Progenitor cell of endocrine pancreas (in vitro differentiated cells): Measurements from ENCODE around the gene TUBB6. TPM values are rescaled to one million over a fixed set of nuclear protein-coding genes. Genes with fewer than 3 reads are reported as not detected.

Experiments used
- DNase-seq: peaks from one replicate; pipeline ENCODE4 v3.0.0; 2021; ENCODE audit warnings: low spot score; ENCODE audit not compliant: unreplicated experiment
- H3K27ac Mint-ChIP-seq: 2 replicates; pipeline ENCODE4 v1.8.0; 2021; ENCODE audit warnings: mild to moderate bottlenecking, moderate library complexity, mixed read lengths
- H3K27me3 Mint-ChIP-seq: 2 replicates; pipeline ENCODE4 v1.8.0; 2021; ENCODE audit warnings: mixed read lengths
- H3K36me3 Mint-ChIP-seq: 2 replicates; pipeline ENCODE4 v1.8.0; 2022; ENCODE audit warnings: mixed read lengths; ENCODE audit not compliant: insufficient read depth
- H3K4me1 Mint-ChIP-seq: 2 replicates; pipeline ENCODE4 v1.8.0; 2021; ENCODE audit warnings: low read depth, mixed read lengths
- H3K4me3 Mint-ChIP-seq: 2 replicates; pipeline ENCODE4 v1.8.0; 2021; ENCODE audit warnings: low read depth, mild to moderate bottlenecking, moderate library complexity, mixed read lengths
- H3K9me3 Mint-ChIP-seq: 2 replicates; pipeline ENCODE4 v1.8.0; 2021; ENCODE audit warnings: low read depth, mixed read lengths
- total RNA-seq: library from RNA; stranded (reverse); gene quantifications from 2 replicates; pipeline ENCODE4 v1.2.1, GENCODE V29; 2021
- TF ChIP-seq, protein P1 (sequence below): fragments of 200-600 bp; sonication (generic); IDR thresholded peaks from one replicate; pipeline ENCODE4 v1.5.0; 2021; ENCODE audit warnings: antibody characterized with exemption, mild to moderate bottlenecking; ENCODE audit not compliant: unreplicated experiment

The TUBB6 gene
- total RNA-seq, 1 donor from 2014 or later = 7.2 TPM

- TF ChIP-seq, protein P1, sequence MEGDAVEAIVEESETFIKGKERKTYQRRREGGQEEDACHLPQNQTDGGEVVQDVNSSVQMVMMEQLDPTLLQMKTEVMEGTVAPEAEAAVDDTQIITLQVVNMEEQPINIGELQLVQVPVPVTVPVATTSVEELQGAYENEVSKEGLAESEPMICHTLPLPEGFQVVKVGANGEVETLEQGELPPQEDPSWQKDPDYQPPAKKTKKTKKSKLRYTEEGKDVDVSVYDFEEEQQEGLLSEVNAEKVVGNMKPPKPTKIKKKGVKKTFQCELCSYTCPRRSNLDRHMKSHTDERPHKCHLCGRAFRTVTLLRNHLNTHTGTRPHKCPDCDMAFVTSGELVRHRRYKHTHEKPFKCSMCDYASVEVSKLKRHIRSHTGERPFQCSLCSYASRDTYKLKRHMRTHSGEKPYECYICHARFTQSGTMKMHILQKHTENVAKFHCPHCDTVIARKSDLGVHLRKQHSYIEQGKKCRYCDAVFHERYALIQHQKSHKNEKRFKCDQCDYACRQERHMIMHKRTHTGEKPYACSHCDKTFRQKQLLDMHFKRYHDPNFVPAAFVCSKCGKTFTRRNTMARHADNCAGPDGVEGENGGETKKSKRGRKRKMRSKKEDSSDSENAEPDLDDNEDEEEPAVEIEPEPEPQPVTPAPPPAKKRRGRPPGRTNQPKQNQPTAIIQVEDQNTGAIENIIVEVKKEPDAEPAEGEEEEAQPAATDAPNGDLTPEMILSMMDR = no peak
- DNase-seq = no peak
- no peaks in the 10 kb centered on the region for H3K27me3 Mint-ChIP-seq
- H3K36me3 Mint-ChIP-seq = peaks cover 11% of the 10 kb centered on the region
- no peaks in the 10 kb centered on the region for H3K4me1 Mint-ChIP-seq
- H3K27ac Mint-ChIP-seq = no peak overlapping the region
- no peak overlapping the region for H3K4me3 Mint-ChIP-seq
- H3K9me3 Mint-ChIP-seq = no peaks in the 10 kb centered on the region
Measured at GRCh38 chr18:12321333-12321732, 13.3 kb downstream of the TUBB6 start.

- TF ChIP-seq, protein P1 = no peak
- Mint-ChIP-seq H3K27ac (peak overlapping the region; percentile 37), H3K9me3 (no peaks in the 10 kb centered on the region), H3K36me3 (peaks cover 23% of the 10 kb centered on the region), H3K4me3 (no peak overlapping the region), H3K27me3 (no peaks in the 10 kb centered on the region), H3K4me1 (no peaks in the 10 kb centered on the region)
- DNase-seq = no peak
Measured at GRCh38 chr18:12324991-12325725, 17.1 kb downstream of the TUBB6 start.

GRCh38 chr18:12325726-12326245 is 17.7 kb downstream of the TUBB6 start:
- H3K27ac Mint-ChIP-seq = no peak overlapping the region
- no peak overlapping the region for H3K4me3 Mint-ChIP-seq
- no peaks in the 10 kb centered on the region for H3K4me1 Mint-ChIP-seq
- no peaks in the 10 kb centered on the region for H3K27me3 Mint-ChIP-seq
- H3K9me3 Mint-ChIP-seq = no peaks in the 10 kb centered on the region
- peaks cover 23% of the 10 kb centered on the region for H3K36me3 Mint-ChIP-seq
- no peak for DNase-seq
- TF ChIP-seq, protein P1 = no peak

- no peak overlapping the region for H3K27ac Mint-ChIP-seq
- no peaks in the 10 kb centered on the region for H3K9me3 Mint-ChIP-seq
- no peak overlapping the region for H3K4me3 Mint-ChIP-seq
- no peaks in the 10 kb centered on the region for H3K27me3 Mint-ChIP-seq
- peaks cover 19% of the 10 kb centered on the region for H3K36me3 Mint-ChIP-seq
- DNase-seq = no peak
- TF ChIP-seq, protein P1 = no peak
- no peaks in the 10 kb centered on the region for H3K4me1 Mint-ChIP-seq
Measured at GRCh38 chr18:12326711-12327460, 18.8 kb downstream of the TUBB6 start.

GRCh38 chr18:12327510-12328178 is 19.6 kb downstream of the TUBB6 start:
- H3K4me1 Mint-ChIP-seq = no peaks in the 10 kb centered on the region
- peaks cover 19% of the 10 kb centered on the region for H3K36me3 Mint-ChIP-seq
- TF ChIP-seq, protein P1 = peak; percentile 89
- H3K27ac Mint-ChIP-seq = no peak overlapping the region
- no peaks in the 10 kb centered on the region for H3K27me3 Mint-ChIP-seq
- peak; percentile 72 for DNase-seq
- H3K9me3 Mint-ChIP-seq = no peaks in the 10 kb centered on the region
- H3K4me3 Mint-ChIP-seq = no peak overlapping the region
